Transverse colon (tissue), 4 donors: ENCODE measurements around the gene PDZD2.

ENCODE experiments used
- CTCF ChIP-seq, 5 experiments: fragments of 200-600 bp in 3 of 5; fragments of 450-650 bp in 2 of 5; sonication (generic) in 3 of 5; IDR thresholded peaks; 1 replicate in 2 of 5; 2 replicates in 3 of 5; pipeline ENCODE4 v1.5.1; 2016 to 2017; ENCODE audit warnings: antibody characterized with exemption in 5 of 5, inconsistent platforms in 3 of 5, mild to moderate bottlenecking in 2 of 5, moderate library complexity in 1 of 5
- POLR2A ChIP-seq: fragments of 450-650 bp; IDR thresholded peaks from one replicate; pipeline ENCODE4 v1.6.1; 2016; ENCODE audit warnings: antibody characterized with exemption, mild to moderate bottlenecking, moderate library complexity
- POLR2AphosphoS5 ChIP-seq, 3 donors: sonication (generic); formaldehyde crosslinking; IDR thresholded peaks; one replicate each; pipeline ENCODE4 v1.6.1; 2016; ENCODE audit warnings: antibody characterized with exemption in 3 of 3

GRCh38 chr5:31887556-31887955, 248.6 kb downstream of the PDZD2 start:
- TF ChIP-seq CTCF (IDR thresholded peaks at IDR 0.05) (no peak), POLR2A (no peak), POLR2AphosphoS5 (IDR thresholded peaks at IDR 0.05) (no peak)
